Measurements from ENCODE around the gene BIN1.

Gene BIN1

DNA sequence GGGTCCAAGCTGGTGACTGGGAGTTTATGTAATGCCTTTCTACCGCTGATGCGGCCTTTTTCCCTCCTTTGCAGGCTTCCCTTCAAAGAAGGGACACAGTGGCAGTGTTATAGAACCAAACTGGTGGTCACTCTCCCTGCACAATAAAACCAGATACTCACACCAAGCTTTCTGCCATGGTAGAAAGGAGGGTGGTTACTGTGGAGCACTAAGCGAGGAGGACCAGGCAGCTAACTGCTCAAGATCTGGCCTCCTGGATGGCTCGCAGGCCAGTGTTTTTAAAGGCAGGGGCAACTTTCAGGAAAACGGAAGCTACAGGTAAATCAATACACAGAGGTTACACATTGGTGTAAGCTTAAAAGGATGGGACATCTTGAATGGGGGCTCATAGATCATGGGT lies 89.4 kb downstream of the BIN1 start:
- no peak for DNase-seq

GRCh38 chr2:127016329-127016728 lies 90.6 kb downstream of the BIN1 start:
- DNase-seq, result no peak

DNA sequence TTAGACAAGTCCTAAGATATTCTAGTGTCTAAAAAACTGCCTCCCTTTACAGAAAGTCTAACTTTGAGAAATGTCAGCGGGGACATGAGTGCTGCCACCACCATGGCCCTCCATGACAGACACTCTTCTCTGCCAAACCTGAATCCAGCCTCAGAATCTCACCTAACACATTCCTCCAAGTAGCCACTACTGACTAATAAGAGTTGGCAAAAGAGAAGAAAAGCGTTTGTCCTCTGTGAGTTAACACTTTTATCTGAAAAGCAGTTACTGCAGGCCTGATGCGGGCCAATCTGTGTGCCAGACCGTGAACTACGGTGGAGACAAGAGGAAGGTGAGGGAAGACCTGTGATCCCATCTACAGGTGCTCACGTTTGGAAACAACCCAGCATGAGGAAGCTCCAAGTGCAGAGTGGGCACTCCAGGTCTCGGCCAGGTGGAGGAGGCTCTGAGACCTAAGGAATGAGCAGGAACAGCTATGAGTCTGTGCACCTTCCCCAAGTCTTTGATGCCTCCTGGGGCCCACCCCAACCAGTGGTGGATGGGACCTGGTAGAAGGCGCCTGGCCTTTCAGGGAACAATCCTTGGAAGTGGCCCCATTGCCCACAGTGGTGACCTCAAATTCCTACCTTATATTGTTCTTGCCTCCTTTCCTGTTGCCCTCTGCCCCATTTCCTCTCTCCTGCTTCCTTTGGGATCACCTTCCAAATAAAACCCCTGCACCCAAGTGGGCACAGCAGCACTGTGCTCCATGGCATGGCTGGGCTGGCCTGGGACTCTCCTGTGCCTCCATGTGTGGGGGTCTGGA lies 91.6 kb downstream of the BIN1 start:
- no peak for DNase-seq

- DNase-seq, result peak; percentile 61 to 88 (median 78)
These were observed 92.3 kb downstream of the BIN1 start for GRCh38 chr2:127014630-127015029.

- no peak for DNase-seq
These were observed 92.7 kb downstream of the BIN1 start for GRCh38 chr2:127014224-127014623.

DNA sequence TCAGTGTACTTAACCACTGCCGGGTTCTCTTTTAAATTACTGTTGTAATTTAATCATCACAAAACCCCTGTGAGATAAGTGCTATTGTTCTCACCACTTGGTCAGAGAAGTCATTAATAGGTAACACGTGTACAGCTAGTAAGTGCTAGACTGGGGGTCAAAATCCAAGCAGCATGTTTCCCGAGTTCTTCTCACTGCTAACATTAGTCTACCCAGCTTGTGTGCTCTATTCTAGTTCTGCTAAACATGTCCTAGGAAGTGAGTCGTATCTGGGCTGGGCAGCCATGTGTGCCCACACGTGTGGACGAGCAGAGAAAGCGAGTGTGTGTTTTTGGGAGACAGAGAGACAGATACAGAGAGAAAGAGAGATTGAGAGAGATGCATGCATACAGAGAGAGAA lies 94.1 kb downstream of the BIN1 start:
- peak in 3 of 4 experiments; percentile 11 to 34 (median 32) for DNase-seq

DNA sequence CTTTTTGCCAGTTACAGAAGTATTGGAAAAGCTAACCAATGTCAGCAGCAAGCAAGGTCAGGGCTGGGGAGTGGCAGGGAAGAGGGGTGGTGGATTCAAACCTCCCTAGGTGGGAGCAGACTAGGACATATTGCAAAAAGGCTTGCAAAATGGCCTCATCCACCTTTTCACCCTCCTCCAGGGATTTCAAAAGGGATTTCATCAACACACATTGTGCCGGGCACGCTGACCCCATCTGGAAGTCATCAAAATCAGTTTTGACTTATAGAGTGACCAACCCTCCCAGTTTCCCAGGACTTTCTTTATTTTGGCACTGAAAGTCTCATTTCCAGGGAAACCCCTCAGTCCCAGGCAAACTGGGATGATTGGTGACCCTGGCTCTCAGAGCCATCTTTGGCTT lies 94.7 kb downstream of the BIN1 start:
- no peak for DNase-seq

- DNase-seq, result no peak
These were observed 95.2 kb downstream of the BIN1 start for GRCh38 chr2:127011796-127012195.

GRCh38 chr2:127011231-127011661 lies 95.7 kb downstream of the BIN1 start:
- peak in 1 of 4 experiments; percentile 48 for DNase-seq

DNA sequence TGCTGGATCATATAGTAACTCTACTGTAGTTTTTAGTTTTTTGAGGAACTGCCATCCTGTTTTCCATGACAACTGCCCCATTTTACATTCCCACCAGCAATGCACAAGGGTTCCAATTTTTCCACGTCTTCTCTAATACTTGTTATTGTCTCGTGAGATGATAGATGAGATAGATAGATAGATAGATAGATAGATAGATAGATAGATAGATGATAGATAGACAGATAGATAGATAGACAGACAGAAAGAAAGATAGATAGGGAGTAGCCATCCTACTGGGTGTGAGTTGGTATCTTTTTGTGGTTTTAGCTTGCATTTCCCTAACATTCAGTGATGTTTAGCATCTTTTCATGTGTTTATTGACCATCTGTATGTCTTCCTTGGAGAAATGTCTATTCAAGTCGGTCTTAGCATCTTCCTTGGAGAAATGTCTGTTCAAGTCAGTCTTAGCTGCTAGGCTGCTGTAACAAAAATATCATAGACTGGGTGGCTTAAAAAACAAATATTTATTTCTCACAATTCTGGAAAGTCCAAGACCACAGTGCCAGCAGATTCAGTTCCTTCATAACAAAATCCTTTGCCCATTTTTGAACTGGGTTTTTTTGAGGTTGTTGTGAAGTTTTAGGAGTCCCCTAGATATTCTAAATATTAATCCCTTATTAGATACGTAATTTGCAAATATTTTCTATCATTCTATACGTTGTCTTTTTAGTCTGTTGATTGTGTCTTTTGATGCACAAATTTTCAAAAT lies 98.5 kb downstream of the BIN1 start:
- no peak for DNase-seq

GRCh38 chr2:127007652-127008051 lies 99.3 kb downstream of the BIN1 start:
- DNase-seq, result peak in 2 of 4 experiments; percentile 31 to 47

GRCh38 chr2:127006962-127007361 lies 100.0 kb downstream of the BIN1 start:
- DNase-seq, result no peak

- no peak for DNase-seq
These were observed 101.9 kb downstream of the BIN1 start for GRCh38 chr2:127004893-127005600.

DNA sequence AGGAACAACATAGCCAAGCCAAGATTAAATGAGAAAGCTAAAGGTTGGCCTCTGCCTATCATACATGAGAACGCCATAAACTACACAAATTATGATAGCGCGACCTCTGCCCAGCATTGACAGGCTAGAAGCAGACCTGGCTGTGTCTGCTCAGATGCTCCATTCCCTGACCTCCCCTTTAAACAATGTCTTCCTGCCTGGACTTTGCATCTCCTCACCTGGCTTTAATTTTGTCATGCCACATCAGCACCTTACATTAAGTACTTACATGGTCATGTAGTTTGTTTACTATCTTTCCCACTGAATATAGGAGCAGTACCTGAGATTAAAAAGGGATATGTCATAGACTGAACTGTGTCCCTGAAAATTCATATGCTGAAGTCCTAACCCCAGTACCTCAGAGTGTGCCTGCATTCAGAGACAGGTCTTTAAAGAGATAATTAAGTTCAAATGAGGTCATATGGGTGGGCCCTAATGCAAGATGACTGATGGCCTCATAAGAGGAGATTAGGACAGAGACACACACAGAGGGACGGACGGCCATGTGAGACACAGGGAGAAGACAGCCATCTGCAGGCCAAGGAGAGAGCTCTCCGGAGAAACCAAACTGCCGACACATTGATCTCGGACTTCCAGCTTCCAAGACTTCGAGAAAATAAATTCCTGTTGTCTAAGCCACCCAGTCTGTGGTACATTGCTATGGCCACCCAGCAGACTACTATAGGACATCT lies 103.7 kb downstream of the BIN1 start:
- DNase-seq, result no peak

DNA sequence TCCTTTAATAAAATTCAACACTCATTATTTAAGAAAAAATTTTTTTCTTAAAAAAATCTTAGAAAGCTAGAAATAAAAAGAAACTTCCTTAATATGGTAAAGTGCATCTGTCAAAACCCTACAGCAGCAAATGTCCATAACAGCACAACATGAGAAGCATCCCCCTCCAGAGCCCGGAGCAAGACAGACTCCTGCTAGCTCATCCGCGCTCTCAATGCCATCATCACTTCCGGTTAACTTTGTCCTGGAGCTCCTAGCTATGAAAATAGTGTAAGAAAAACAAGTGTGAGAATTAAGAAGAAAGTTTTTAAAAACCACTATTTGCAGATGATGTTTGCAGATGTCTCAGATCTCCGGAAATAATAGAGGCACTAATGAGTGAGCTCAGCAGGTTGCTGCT lies 105.2 kb downstream of the BIN1 start:
- DNase-seq, result no peak

DNA sequence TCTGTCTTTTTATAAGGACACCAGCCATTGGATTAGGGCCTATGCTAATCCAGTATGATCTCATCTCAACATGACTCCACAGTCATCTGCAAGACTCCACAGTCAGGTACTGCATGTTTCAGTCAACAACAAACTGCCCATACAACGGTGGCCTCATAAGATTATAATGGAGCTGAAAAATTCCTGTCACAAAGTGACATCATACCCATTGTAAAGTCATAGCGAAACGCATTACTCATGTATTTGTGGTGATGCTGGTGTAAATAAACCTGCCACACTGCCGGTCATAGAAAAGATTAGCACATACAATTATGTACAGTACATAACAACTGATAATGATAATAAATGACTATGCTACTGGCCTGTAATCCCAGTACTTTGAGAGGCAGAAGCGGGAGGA lies 106.0 kb downstream of the BIN1 start:
- DNase-seq, result no peak

DNA sequence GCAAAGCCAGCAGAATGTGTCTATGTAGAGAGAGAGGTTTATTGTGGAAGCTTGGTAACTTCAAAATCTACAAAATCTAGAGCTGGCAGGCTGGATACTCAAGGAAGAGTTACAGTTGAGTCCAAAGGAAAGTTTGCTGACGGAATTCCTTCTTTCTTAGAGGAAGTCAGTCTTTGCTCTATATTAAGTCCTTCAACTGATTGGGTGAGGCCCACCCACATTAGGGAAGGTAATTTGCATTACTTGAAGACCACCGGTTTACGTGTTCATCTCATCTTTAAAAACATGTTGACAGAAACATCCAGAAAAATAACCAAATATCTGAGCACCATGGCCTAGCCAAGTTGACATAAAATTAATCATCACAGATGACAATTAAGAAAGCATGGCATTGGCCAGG lies 106.8 kb downstream of the BIN1 start:
- no peak for DNase-seq

GRCh38 chr2:126999106-126999756 lies 107.7 kb downstream of the BIN1 start:
- DNase-seq, result no peak

- no peak for DNase-seq
These were observed 108.5 kb downstream of the BIN1 start for GRCh38 chr2:126998486-126998885.
